Thoracic aorta (tissue), 2 donors: Measurements from ENCODE around the gene PDE9A. TPM values are rescaled to one million over a fixed set of nuclear protein-coding genes. Genes with fewer than 3 reads are reported as not detected.

ENCODE experiments used
- ATAC-seq: fragments of 150-250 bp; one replicate; pipeline ENCODE4 v1.8.0; 2017; ENCODE audit warnings: low read depth; ENCODE audit not compliant: insufficient number of reproducible peaks, low FRiP score
- DNase-seq: peaks from one replicate; pipeline ENCODE4 v3.0.0-alpha.2; 2020; ENCODE audit warnings: low spot score
- H3K27ac ChIP-seq, 2 donors: fragments of 200-600 bp; sonication (generic); 1 replicate in 1 of 2; 2 replicates in 1 of 2; pipeline ENCODE4 v1.5.1; 2016; ENCODE audit warnings: mild to moderate bottlenecking in 2 of 2, moderate library complexity in 2 of 2
- H3K27me3 ChIP-seq: fragments of 200-600 bp; sonication (generic); replicated peaks from 2 replicates; pipeline ENCODE4 v1.6.0; 2016; ENCODE audit warnings: mild to moderate bottlenecking; ENCODE audit not compliant: insufficient read depth
- H3K36me3 ChIP-seq: fragments of 200-600 bp; sonication (generic); one replicate; pipeline ENCODE4 v1.5.1; 2016
- H3K4me1 ChIP-seq, 2 donors: fragments of 200-600 bp; sonication (generic); 1 replicate in 1 of 2; 2 replicates in 1 of 2; pipeline versions ENCODE4 v1.5.1 to v1.6.0; 2016; ENCODE audit warnings: low read depth in 2 of 2, mild to moderate bottlenecking in 1 of 2; ENCODE audit not compliant: control insufficient read depth in 1 of 2
- H3K4me3 ChIP-seq: fragments of 200-600 bp; sonication (generic); 2 replicates; pipeline ENCODE4 v1.5.1; 2016; ENCODE audit warnings: mild to moderate bottlenecking
- H3K9me3 ChIP-seq: fragments of 200-600 bp; sonication (generic); 2 replicates; pipeline ENCODE4 v1.5.1; 2016
- total RNA-seq, 2 donors: library from RNA; depleted of rRNA; stranded (reverse); fragments of >200 nt; gene quantifications; one replicate each; pipeline versions ENCODE4 v1.1.0 to v1.2.3, GENCODE V29; 2016
- TF ChIP-seq, protein P1 (sequence below): fragments of 200-600 bp; sonication (generic); IDR thresholded peaks from one replicate; pipeline ENCODE4 v1.5.1; 2019; ENCODE audit warnings: antibody characterized with exemption

The PDE9A gene
- total RNA-seq, 2 donors from 2014 or later, result 4.2 to 4.7 TPM

DNA sequence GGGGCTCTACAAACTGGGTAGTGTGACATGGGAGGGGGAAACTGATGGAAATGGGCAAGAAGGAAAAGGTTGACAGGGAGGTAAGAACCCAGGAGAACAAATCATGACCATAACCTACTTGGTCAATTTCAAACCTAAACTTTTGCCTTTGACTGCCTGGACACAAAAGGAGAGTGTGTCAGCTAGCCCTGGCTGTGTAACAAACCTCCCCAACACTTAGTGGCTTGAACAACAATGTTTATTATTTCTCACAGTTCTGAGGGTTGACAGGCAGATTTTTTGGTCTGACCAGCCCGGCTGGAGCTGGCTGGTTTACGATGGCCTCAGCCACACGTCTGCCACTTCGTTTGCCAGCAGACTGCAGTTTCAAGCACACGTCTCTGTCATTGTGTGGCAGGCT lies 133.5 kb downstream of the PDE9A start:
- Histone ChIP-seq H3K4me1 (no peaks in the 10 kb centered on the region), H3K27ac (no peak overlapping the region), H3K27me3 (no peaks in the 10 kb centered on the region), H3K36me3 (no peaks in the 10 kb centered on the region), H3K4me3 (no peak overlapping the region), H3K9me3 (peaks cover 6% of the 10 kb centered on the region)
- ATAC-seq, result no peak
- DNase-seq, result no peak
- TF ChIP-seq, protein P1, sequence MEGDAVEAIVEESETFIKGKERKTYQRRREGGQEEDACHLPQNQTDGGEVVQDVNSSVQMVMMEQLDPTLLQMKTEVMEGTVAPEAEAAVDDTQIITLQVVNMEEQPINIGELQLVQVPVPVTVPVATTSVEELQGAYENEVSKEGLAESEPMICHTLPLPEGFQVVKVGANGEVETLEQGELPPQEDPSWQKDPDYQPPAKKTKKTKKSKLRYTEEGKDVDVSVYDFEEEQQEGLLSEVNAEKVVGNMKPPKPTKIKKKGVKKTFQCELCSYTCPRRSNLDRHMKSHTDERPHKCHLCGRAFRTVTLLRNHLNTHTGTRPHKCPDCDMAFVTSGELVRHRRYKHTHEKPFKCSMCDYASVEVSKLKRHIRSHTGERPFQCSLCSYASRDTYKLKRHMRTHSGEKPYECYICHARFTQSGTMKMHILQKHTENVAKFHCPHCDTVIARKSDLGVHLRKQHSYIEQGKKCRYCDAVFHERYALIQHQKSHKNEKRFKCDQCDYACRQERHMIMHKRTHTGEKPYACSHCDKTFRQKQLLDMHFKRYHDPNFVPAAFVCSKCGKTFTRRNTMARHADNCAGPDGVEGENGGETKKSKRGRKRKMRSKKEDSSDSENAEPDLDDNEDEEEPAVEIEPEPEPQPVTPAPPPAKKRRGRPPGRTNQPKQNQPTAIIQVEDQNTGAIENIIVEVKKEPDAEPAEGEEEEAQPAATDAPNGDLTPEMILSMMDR, result no peak

DNA sequence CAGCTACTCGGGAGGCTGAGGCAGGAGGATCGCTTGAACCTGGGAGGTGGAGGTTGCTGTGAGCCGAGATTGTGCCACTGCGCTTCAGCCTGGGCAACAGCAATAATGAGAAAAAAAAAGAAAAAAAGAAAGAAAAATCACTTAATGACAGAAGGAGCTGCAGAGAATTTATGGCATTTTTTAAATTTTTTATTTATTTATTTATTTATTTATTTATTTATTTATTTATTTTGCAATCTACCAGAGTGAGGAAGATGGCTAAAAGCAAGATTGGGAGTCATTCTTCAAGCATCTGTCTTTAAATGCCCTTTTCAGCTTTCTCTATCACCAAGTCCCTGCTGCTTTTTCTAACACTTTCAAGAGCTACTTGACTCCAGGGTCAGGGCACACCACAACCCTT lies 134.2 kb downstream of the PDE9A start:
- Histone ChIP-seq H3K4me3 (no peak overlapping the region), H3K36me3 (no peaks in the 10 kb centered on the region), H3K27me3 (no peaks in the 10 kb centered on the region), H3K27ac (no peak overlapping the region), H3K9me3 (peaks cover 6% of the 10 kb centered on the region), H3K4me1 (no peaks in the 10 kb centered on the region)
- TF ChIP-seq, protein P1, result no peak
- ATAC-seq, result no peak
- no peak for DNase-seq

DNA sequence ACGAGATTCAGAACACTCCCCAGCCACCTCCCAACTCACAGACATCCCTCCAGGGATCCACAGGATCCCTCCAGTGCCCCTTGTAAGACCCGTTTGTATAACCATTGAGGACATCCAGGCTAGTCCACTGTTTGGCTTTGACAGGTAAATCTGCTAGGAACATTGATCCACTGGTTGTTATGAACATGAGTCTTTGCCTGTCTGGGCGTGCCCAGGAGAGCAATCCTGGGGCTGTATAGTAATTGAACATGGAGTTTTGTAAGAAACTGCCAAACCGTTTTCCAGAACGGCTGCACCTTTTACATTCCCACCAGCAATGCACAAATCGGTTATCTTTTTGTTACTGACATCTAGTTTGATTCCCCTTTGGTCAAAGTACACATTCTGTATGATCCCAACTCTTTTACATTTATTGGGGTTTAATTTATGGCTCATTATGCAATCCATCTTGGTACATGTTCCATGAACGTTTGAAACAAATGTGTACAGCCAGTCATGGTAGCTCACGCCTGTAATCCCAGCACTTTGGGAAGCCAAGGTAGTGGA lies 137.2 kb downstream of the PDE9A start:
- TF ChIP-seq, protein P1, result no peak
- Histone ChIP-seq H3K36me3 (no peaks in the 10 kb centered on the region), H3K4me3 (no peak overlapping the region), H3K9me3 (peaks cover 6% of the 10 kb centered on the region), H3K4me1 (no peaks in the 10 kb centered on the region), H3K27ac (no peak overlapping the region), H3K27me3 (no peaks in the 10 kb centered on the region)
- no peak for ATAC-seq
- no peak for DNase-seq

DNA sequence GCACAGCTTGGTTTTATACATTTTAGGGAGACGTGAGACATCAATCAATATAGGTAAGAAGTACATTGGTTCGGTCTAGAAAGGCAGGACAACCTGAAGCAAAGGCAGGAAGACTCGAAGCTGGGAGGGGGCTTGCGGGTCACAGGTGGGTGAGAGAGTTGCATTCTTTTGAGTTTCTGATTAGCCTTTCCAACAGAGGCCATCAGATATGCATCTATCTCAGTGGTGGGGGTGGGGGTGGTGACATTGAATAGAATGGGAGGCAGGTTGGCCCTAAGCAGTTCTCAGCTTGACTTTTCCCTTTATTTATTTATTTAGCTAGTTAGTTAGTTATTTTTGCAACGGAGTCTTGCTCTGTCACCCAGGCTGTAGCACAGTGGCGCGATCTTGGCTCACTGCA lies 140.4 kb downstream of the PDE9A start:
- no peaks in the 10 kb centered on the region for H3K4me1 ChIP-seq
- DNase-seq (no peak), ATAC-seq (no peak)
- TF ChIP-seq, protein P1, result no peak
- H3K4me3 ChIP-seq, result no peak overlapping the region
- no peaks in the 10 kb centered on the region for H3K9me3 ChIP-seq
- H3K36me3 ChIP-seq, result no peaks in the 10 kb centered on the region
- H3K27me3 ChIP-seq, result no peaks in the 10 kb centered on the region
- H3K27ac ChIP-seq, result no peak overlapping the region

DNA sequence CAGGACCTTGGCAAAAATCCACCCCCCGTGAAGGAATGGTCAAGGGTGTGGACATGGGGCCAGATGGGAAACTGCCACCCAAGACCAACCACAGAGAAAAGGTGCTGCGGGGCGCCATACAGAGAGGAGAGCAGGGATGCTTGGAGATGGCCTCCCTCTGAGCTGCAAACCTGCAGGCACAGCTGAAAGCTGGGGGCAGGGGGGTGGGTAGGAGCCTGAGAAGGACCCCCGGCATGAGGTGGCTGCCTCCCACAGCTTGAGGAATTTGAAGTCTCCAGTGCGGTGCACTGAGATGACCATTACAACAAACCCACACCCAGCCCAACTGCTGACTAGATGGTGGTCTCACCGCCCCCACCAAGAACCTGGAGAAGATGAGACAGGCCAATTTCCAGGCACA lies 141.1 kb downstream of the PDE9A start:
- ATAC-seq, result no peak
- Histone ChIP-seq H3K9me3 (no peaks in the 10 kb centered on the region), H3K4me1 (no peaks in the 10 kb centered on the region), H3K27me3 (no peaks in the 10 kb centered on the region), H3K4me3 (no peak overlapping the region), H3K36me3 (no peaks in the 10 kb centered on the region), H3K27ac (no peak overlapping the region)
- TF ChIP-seq, protein P1, result no peak
- DNase-seq, result no peak
